ENCODE results near the gene RGS6.

- TF ChIP-seq CTCF (IDR thresholded peaks at IDR 0.05; ENCODE audit: low read depth, low read length, missing input control): no peak
- no peak for TF ChIP-seq JUND (IDR thresholded peaks at IDR 0.05)
- no peak for TF ChIP-seq GABPA (IDR thresholded peaks at IDR 0.05 in 1 of 2, conservative IDR thresholded peaks at IDR 0.05 in 1 of 2)
- TF ChIP-seq REST (IDR thresholded peaks at IDR 0.05): no peak
- no peak for TF ChIP-seq HNF4G (IDR thresholded peaks at IDR 0.05)
Observed at GRCh38 chr14:72514660-72515025, 582.4 kb downstream of the RGS6 start.
